Endothelial cell of umbilical vein (primary cell): ENCODE results near the gene MAPK6. TPM values are rescaled to one million over a fixed set of nuclear protein-coding genes. Genes with fewer than 3 reads are reported as not detected.

Experiments
- BruUV-seq: library from RNA; stranded (reverse); fragments of 400-500 nt; replicated peaks from 2 replicates; lab custom pipeline; 2021; lab: Mats Ljungman, UMichigan
- CTCF ChIA-PET: fragments of 300-600, 350-600 bp; sonication (Branson Sonifier 250); formaldehyde crosslinking; loops from one replicate; lab custom pipeline; 2021; ENCODE audit warnings: antibody characterized with exemption, inconsistent platforms; lab: Charles Lee
- POLR2A ChIA-PET: fragments of 300-600, 350-600 bp; sonication (Branson Sonifier 250); formaldehyde crosslinking; loops from one replicate; lab custom pipeline; 2021; ENCODE audit warnings: antibody characterized with exemption, inconsistent platforms; lab: Charles Lee
- DNase-seq: peaks from one replicate; pipeline ENCODE4 v3.0.0-alpha.2; 2011; ENCODE audit warnings: low read depth, low spot score
- FAIRE-seq: peaks from 2 replicates; lab custom pipeline; 2011; peaks lifted over from hg19 to GRCh38; lab: Jason Lieb, UNC
- H2AFZ ChIP-seq: 2 replicates; pipeline ENCODE4 v1.6.0; 2012; ENCODE audit warnings: low read depth, low read length, control low read depth, inconsistent platforms
- H3K27ac ChIP-seq: 2 replicates; pipeline ENCODE4 v1.5.1; 2011; ENCODE audit warnings: low read depth, mild to moderate bottlenecking, control low read depth, low read length, moderate library complexity; ENCODE audit not compliant: insufficient read depth
- H3K27me3 ChIP-seq, 2 experiments: 2 replicates each; pipeline versions ENCODE4 v1.6.0 to v1.6.1; 2011; ENCODE audit warnings: low read length in 2 of 2, mixed read lengths in 1 of 2; ENCODE audit not compliant: control insufficient read depth in 2 of 2, insufficient read depth in 2 of 2
- H3K36me3 ChIP-seq, 2 experiments: 2 replicates in 1 of 2; 3 replicates in 1 of 2; pipeline ENCODE4 v1.5.1; 2011; ENCODE audit warnings: low read length in 2 of 2, mild to moderate bottlenecking in 1 of 2, moderate library complexity in 1 of 2; ENCODE audit not compliant: control insufficient read depth in 2 of 2, insufficient read depth in 2 of 2; ENCODE audit errors: extremely low read depth in 1 of 2
- H3K4me1 ChIP-seq: 3 replicates; pipeline ENCODE4 v1.5.1; 2011; ENCODE audit warnings: mild to moderate bottlenecking, low read length; ENCODE audit not compliant: control insufficient read depth, insufficient read depth; ENCODE audit errors: extremely low read depth
- H3K4me2 ChIP-seq: 2 replicates; pipeline ENCODE4 v1.6.1; 2011; ENCODE audit warnings: low read length, control low read depth, mixed read lengths; ENCODE audit not compliant: insufficient read depth
- H3K4me3 ChIP-seq, 3 experiments: fragments of 200-600 bp in 1 of 3; sonication (generic), shearing (Covaris generic) in 1 of 3; replicated peaks in 1 of 3; 2 replicates each; pipeline ENCODE4 v1.5.1; 2011 to 2016; ENCODE audit warnings: control low read depth in 3 of 3, low read length in 3 of 3, mild to moderate bottlenecking in 2 of 3, inconsistent platforms in 1 of 3, low read depth in 1 of 3, moderate library complexity in 1 of 3; ENCODE audit not compliant: insufficient read depth in 1 of 3
- H3K79me2 ChIP-seq: 2 replicates; pipeline ENCODE4 v1.6.0; 2012; ENCODE audit warnings: low read length, inconsistent platforms; ENCODE audit not compliant: control insufficient read depth, insufficient read depth
- H3K9ac ChIP-seq: replicated peaks from 2 replicates; pipeline ENCODE3; 2011; ENCODE audit warnings: low read length, control low read depth; ENCODE audit not compliant: insufficient read depth; ENCODE audit errors: extremely low read depth
- H3K9me1 ChIP-seq: replicated peaks from 3 replicates; pipeline ENCODE4 v1.6.0; 2011; ENCODE audit warnings: mild to moderate bottlenecking, low read length; ENCODE audit not compliant: control insufficient read depth, insufficient read depth; ENCODE audit errors: extremely low read depth
- H3K9me3 ChIP-seq: replicated peaks from 2 replicates; pipeline ENCODE4 v1.5.1; 2012; ENCODE audit warnings: low read length, inconsistent platforms; ENCODE audit not compliant: control insufficient read depth, insufficient read depth
- H4K20me1 ChIP-seq: replicated peaks from 2 replicates; pipeline ENCODE3; 2011; ENCODE audit warnings: mild to moderate bottlenecking, low read length; ENCODE audit not compliant: control insufficient read depth, insufficient read depth; ENCODE audit errors: extremely low read depth
- EZH2 ChIP-seq: IDR thresholded peaks from 2 replicates; pipeline ENCODE4 v1.6.1; 2012; ENCODE audit warnings: borderline replicate concordance, low read depth, mild to moderate bottlenecking, moderate library complexity, low read length, inconsistent platforms; ENCODE audit not compliant: severe bottlenecking
- FOS ChIP-seq: IDR thresholded peaks from 2 replicates; pipeline ENCODE4 v1.6.1; 2011; ENCODE audit warnings: mild to moderate bottlenecking, low read length, moderate library complexity, borderline replicate concordance; ENCODE audit not compliant: insufficient read depth
- GATA2 ChIP-seq: IDR thresholded peaks from 2 replicates; pipeline ENCODE4 v1.7.0; 2011; ENCODE audit warnings: low read depth, mild to moderate bottlenecking, moderate library complexity, mixed read lengths, low read length; ENCODE audit not compliant: insufficient read length, insufficient read depth
- JUN ChIP-seq: IDR thresholded peaks from 2 replicates; pipeline ENCODE4 v1.6.1; 2011; ENCODE audit warnings: borderline replicate concordance, low read depth; ENCODE audit not compliant: insufficient read length, insufficient read depth
- MAX ChIP-seq: IDR thresholded peaks from 2 replicates; pipeline ENCODE4 v1.6.1; 2011; ENCODE audit not compliant: insufficient read depth, insufficient read length
- MYC ChIP-seq: IDR thresholded peaks from one replicate; pipeline ENCODE4 v1.6.1; 2011; ENCODE audit warnings: mild to moderate bottlenecking, low read depth, low read length
- POLR2AphosphoS5 ChIP-seq: IDR thresholded peaks from 2 replicates; pipeline ENCODE4 v1.6.1; 2012; ENCODE audit warnings: low read depth, mild to moderate bottlenecking, control low read depth, low read length, moderate library complexity; ENCODE audit not compliant: insufficient read depth
- dilution Hi-C: fragments of 300-500 bp; cut with MboI; formaldehyde crosslinking; loops from one replicate; pipeline ENCODE4 v1.15.0; 2019; ENCODE audit warnings: low sequenced_read_pairs; ENCODE audit not compliant: extremely low pct_ligation_motif_present
- intact Hi-C: fragments of 100-400 bp; cut with micrococcal nuclease; formaldehyde crosslinking; loops from one replicate; pipeline ENCODE4 v1.10.0; 2022
- polyA plus RNA-seq, 4 experiments: library from polyadenylated mRNA; depleted of rRNA in 3 of 4; stranded (reverse) in 3 of 4; unstranded in 1 of 4; fragments of >200 nt; gene quantifications; 2 replicates each; pipeline versions ENCODE4 v1.2.1 to v1.2.3, GENCODE V29; 2011 to 2012; ENCODE audit warnings: missing spikeins in 1 of 4
- total RNA-seq: library from RNA; stranded (reverse); gene quantifications from 2 replicates; pipeline ENCODE4 v1.2.3, GENCODE V29; 2021

Gene MAPK6
- total and polyA plus RNA-seq, 2 donors (not counting 3 experiments of a cell fraction or from before 2014, with no cell fraction given), result 10.9 to 37.4 TPM

DNA sequence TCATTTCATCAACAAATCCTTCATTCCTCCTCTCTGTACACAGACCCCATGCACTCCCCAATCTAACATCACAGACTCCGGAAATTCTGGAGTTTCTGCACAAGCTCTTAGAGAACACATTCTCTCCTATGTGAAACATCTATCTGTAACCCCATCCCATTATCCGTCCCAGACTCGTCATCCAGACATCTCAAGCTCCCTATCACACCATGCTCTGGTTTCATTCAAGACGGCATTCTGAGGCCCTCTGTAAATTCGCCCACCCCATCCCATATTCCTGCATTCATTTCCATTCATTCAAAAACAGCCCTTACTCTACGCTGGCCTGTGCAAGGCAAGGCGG, 48.0 kb upstream of the MAPK6 start:
- no peak for TF ChIP-seq GATA2
- TF ChIP-seq EZH2, result no peak
- TF ChIP-seq MAX, result no peak
- TF ChIP-seq FOS, result no peak
- TF ChIP-seq JUN, result no peak
- no peak for TF ChIP-seq MYC
- TF ChIP-seq POLR2AphosphoS5, result no peak
- Histone ChIP-seq H4K20me1 (no peaks in the 10 kb centered on the region), H3K27me3 (no peaks in the 10 kb centered on the region), H3K36me3 (no peaks in the 10 kb centered on the region), H3K27ac (peak overlapping the region; percentile 68), H3K4me3 (peak overlapping the region; percentile 54 to 81 (median 61)), H3K9me3 (no peaks in the 10 kb centered on the region), H3K4me2 (peak overlapping the region; percentile 62), H2AFZ (peak overlapping the region; percentile 95), H3K9ac (peak overlapping the region; percentile 91), H3K4me1 (peaks cover 12% of the 10 kb centered on the region), H3K9me1 (no peaks in the 10 kb centered on the region), H3K79me2 (peaks cover 50% of the 10 kb centered on the region)
- DNase-seq, result no peak
- dilution Hi-C loops (no loop called here), intact Hi-C loops (no loop called here)
- no TSS peak for BruUV-seq
- CTCF ChIA-PET, result interaction anchor here (0.6 to 2.7 kb wide), 17 partner anchors 8 to 286 kb away, joined by 3 to 23 read pairs (median 4); no protein-coding TSS in a partner anchor
- POLR2A ChIA-PET, result interaction anchor here (1.5 to 3.0 kb wide), 3 partner anchors 10 to 208 kb away, joined by 5 to 16 read pairs (median 13); no protein-coding TSS in a partner anchor
- FAIRE-seq, result peak; percentile 24
